Fibroblast of upper back skin (primary cell): ENCODE data around the gene ZNF491.
"Not testable (repeated sequence)": the region's sequence is repeated elsewhere in the genome, so short reads cannot be mapped to it uniquely, and the experiment has no call there.

Experiments
- DNase-seq: peaks from one replicate; pipeline ENCODE4 v3.0.0-alpha.2; 2013

Gene ZNF491

GRCh38 chr19:11798391-11799330, at the start of gene ZNF491:
ZNF491 (plus strand) TSS chr19:11798523; CDS start chr19:11805954, 7,431 bp downstream.
- DNase-seq: peak; percentile 86

GRCh38 chr19:11749751-11750150, 48.6 kb upstream of the ZNF491 start:
- no peak for DNase-seq

- DNase-seq: no peak
Observed at GRCh38 chr19:11752244-11752736, 46.0 kb upstream of the ZNF491 start.

GRCh38 chr19:11754663-11755062, 43.7 kb upstream of the ZNF491 start:
- DNase-seq: no peak

GRCh38 chr19:11756965-11757364, 41.4 kb upstream of the ZNF491 start:
- DNase-seq: no peak

GRCh38 chr19:11759805-11760204, 38.5 kb upstream of the ZNF491 start:
- DNase-seq: no peak

- no peak for DNase-seq
Observed at GRCh38 chr19:11763117-11763516, 35.2 kb upstream of the ZNF491 start.

- DNase-seq: no peak
Observed at GRCh38 chr19:11763611-11764010, 34.7 kb upstream of the ZNF491 start.

- DNase-seq: peak; percentile 91
Observed at GRCh38 chr19:11766597-11767591, 31.4 kb upstream of the ZNF491 start, which contains the start of gene ZNF441. ZNF441 (plus strand) TSS chr19:11767000; CDS start chr19:11767194, 194 bp downstream.

- peak; percentile 12 for DNase-seq
Observed at GRCh38 chr19:11767633-11768133, 30.6 kb upstream of the ZNF491 start.

GRCh38 chr19:11769995-11770394, 28.3 kb upstream of the ZNF491 start:
- no peak for DNase-seq

- not testable (repeated sequence) for DNase-seq
Observed at GRCh38 chr19:11771520-11771919, 26.8 kb upstream of the ZNF491 start.

- DNase-seq: not testable (repeated sequence)
Observed at GRCh38 chr19:11776669-11777068, 21.7 kb upstream of the ZNF491 start.

- DNase-seq: no peak
Observed at GRCh38 chr19:11780431-11781020, 17.8 kb upstream of the ZNF491 start.

GRCh38 chr19:11781295-11782057, 16.8 kb upstream of the ZNF491 start:
- no peak for DNase-seq

GRCh38 chr19:11783767-11784166, 14.6 kb upstream of the ZNF491 start:
- no peak for DNase-seq

GRCh38 chr19:11784356-11784755, 14.0 kb upstream of the ZNF491 start:
- no peak for DNase-seq

- DNase-seq: no peak
Observed at GRCh38 chr19:11787536-11787935, 10.8 kb upstream of the ZNF491 start.

- no peak for DNase-seq
Observed at GRCh38 chr19:11792942-11793341, 5.4 kb upstream of the ZNF491 start.

GRCh38 chr19:11797491-11797890, 832 bp upstream of the ZNF491 start:
- DNase-seq: peak; percentile 89

GRCh38 chr19:11806354-11807098, 8.2 kb downstream of the ZNF491 start:
- no peak for DNase-seq
